Measurements from ENCODE around the gene MPL. TPM values are rescaled to one million over a fixed set of nuclear protein-coding genes. Genes with fewer than 3 reads are reported as not detected.
A peak's percentile ranks its signal among the peaks of the same experiment; 100 is the strongest.

MPL gene
- total and polyA plus RNA-seq, 10 donors = 0.47 to 2.2 (median 1.3) TPM; not detected in 4

DNA sequence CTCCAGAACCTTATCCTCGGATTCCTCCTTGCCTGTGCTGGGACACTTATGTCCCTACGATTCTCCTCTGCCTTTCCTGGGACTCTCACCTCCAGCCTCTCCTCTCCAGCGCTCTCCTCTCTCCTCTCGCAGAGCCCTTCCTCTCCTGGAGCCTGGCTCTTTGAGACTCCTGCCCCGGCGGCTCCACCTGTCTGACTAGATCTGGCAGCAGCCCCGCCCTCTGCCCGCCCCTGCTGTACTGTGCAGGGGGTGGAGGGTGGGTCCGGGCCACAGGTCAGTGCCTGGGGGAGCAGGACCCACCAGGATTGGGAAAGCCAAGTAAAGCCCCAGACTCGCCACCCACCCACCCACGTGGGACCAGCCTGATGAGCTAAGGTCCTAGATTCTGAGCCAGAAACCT lies 28.6 kb downstream of the MPL start:
- 68 to 82% (median 76%) methylated on average over 8 to 11 of the region's 11 CpGs for WGBS, 5 donors
- intact Hi-C loops (cut with DNase I; ENCODE audit: low total_unique reads) = no loop called here
- Histone ChIP-seq H3K36me3 (peaks cover 6 to 45% (median 39%) of the 10 kb centered on the region in 6 donors), H3K4me3 (peak overlapping the region in 5 of 8 donors; percentile 71 to 96 (median 81)), H3K27me3 (replicated peaks in 1 of 7) (no peaks in the 10 kb centered on the region), H3K9me3 (no peaks in the 10 kb centered on the region), H3K4me1 (peaks cover 16 to 84% (median 39%) of the 10 kb centered on the region in 6 donors), H3K27ac (peak overlapping the region in 6 of 8 donors; percentile 38 to 99 (median 98))
- no peak for TF ChIP-seq POLR2A (IDR thresholded peaks at IDR 0.05)
- DNase-seq = peak; percentile 82

DNA sequence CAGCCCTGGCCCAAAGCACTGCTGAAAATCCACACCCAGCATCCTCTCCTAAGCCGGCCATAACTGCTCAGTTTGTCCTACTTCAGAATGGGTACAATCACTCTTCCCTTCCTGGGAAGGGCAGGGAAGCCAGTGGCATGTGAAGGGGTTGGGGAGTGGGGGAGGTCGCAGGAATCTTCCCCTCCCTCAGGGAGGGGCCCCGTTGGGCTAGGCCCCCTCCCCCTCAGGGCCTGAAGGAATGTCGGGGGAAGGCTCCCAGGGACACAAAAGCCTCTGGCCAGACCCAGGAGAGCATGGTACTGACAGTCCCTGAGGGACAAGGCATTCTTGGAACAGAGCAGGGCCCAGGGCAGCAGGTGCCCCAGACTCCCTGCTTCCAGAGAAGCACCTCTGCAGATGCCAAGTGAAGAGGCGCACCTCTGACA lies 29.0 kb downstream of the MPL start:
- no peak for TF ChIP-seq POLR2AphosphoS5 (IDR thresholded peaks at IDR 0.05)
- TF ChIP-seq, protein P1, sequence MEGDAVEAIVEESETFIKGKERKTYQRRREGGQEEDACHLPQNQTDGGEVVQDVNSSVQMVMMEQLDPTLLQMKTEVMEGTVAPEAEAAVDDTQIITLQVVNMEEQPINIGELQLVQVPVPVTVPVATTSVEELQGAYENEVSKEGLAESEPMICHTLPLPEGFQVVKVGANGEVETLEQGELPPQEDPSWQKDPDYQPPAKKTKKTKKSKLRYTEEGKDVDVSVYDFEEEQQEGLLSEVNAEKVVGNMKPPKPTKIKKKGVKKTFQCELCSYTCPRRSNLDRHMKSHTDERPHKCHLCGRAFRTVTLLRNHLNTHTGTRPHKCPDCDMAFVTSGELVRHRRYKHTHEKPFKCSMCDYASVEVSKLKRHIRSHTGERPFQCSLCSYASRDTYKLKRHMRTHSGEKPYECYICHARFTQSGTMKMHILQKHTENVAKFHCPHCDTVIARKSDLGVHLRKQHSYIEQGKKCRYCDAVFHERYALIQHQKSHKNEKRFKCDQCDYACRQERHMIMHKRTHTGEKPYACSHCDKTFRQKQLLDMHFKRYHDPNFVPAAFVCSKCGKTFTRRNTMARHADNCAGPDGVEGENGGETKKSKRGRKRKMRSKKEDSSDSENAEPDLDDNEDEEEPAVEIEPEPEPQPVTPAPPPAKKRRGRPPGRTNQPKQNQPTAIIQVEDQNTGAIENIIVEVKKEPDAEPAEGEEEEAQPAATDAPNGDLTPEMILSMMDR (IDR thresholded peaks at IDR 0.05 in 8 of 11, conservative IDR thresholded peaks at IDR 0.05 in 3 of 11) = no peak
- TF ChIP-seq POLR2A (IDR thresholded peaks at IDR 0.05) = no peak
- H3K27ac ChIP-seq = peak overlapping the region; percentile 92 to 99 (median 98)
- H3K36me3 ChIP-seq = peaks cover 6 to 41% (median 35%) of the 10 kb centered on the region in 6 donors
- no peaks in the 10 kb centered on the region for H3K9me3 ChIP-seq
- H3K27me3 ChIP-seq (replicated peaks in 1 of 7) = no peaks in the 10 kb centered on the region
- DNase-seq = no peak
- WGBS, 5 donors = 14 to 33% (median 25%) methylated on average over 4 to 5 of the region's 5 CpGs
- intact Hi-C loops (cut with DNase I; ENCODE audit: low total_unique reads) = no loop called here
- peak overlapping the region; percentile 69 to 96 (median 80) for H3K4me3 ChIP-seq
- peaks cover 16 to 85% (median 39%) of the 10 kb centered on the region in 6 donors for H3K4me1 ChIP-seq

DNA sequence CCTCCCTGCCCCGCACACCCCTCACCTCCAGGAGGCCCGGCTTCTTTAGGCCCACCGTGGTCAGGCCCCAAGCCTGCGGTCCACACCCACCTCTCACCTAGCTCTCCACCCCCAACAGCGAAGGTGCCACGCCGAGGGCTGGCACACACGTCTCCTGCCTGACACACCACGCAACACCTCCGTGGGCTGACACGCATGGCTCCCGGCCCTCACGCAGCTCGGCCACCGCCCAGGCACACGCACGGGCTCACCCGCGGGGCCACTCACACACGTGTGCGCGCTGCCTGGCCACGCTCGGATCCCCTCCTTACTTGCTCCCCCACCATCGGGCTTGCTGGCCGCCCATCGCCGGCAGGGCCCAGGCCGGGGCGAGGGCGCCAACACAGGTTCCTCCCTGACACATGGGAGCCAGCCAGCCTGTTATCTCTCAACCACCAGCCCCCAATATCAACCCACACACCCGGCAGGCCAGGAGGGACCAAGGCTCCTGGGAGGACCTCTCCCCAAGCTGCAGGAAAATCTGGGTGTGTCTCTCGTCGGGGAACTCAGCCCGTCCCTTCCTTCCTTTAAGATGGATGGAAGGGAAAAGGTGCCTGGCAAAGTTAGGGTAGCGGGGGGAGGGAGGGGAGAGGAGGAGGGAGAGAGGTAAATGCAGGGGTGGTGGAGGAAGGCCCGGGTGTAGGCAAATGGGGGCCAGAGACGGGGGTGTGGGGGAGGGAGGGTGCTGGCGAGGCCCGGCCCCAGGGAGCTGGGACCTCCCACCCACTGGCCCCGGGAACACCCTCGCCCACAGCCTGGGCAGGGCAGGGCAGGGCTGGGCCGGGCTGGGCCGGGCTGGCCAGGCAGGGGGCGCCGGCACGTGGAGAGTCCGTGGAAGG lies 29.6 kb downstream of the MPL start:
- Histone ChIP-seq H3K27ac (peak overlapping the region; percentile 92 to 99 (median 98)), H3K4me3 (peak overlapping the region; percentile 69 to 96 (median 80)), H3K36me3 (peaks cover 6 to 34% (median 31%) of the 10 kb centered on the region in 6 donors), H3K9me3 (no peaks in the 10 kb centered on the region), H3K27me3 (replicated peaks in 1 of 7) (no peaks in the 10 kb centered on the region), H3K4me1 (peaks cover 16 to 85% (median 39%) of the 10 kb centered on the region in 6 donors)
- TF ChIP-seq, protein P1 (IDR thresholded peaks at IDR 0.05 in 8 of 11, conservative IDR thresholded peaks at IDR 0.05 in 3 of 11) = peak in 1 of 11 experiments; percentile 12
- peak in 1 of 3 donors; percentile 55 for TF ChIP-seq POLR2AphosphoS5 (IDR thresholded peaks at IDR 0.05)
- peak in 1 of 3 donors; percentile 43 for TF ChIP-seq POLR2A (IDR thresholded peaks at IDR 0.05)
- 1 to 3% (median 2%) methylated on average over 37 to 48 of the region's 48 CpGs for WGBS, 5 donors
- intact Hi-C loops (cut with DNase I; ENCODE audit: low total_unique reads) = no loop called here
- DNase-seq = peak; percentile 90

DNA sequence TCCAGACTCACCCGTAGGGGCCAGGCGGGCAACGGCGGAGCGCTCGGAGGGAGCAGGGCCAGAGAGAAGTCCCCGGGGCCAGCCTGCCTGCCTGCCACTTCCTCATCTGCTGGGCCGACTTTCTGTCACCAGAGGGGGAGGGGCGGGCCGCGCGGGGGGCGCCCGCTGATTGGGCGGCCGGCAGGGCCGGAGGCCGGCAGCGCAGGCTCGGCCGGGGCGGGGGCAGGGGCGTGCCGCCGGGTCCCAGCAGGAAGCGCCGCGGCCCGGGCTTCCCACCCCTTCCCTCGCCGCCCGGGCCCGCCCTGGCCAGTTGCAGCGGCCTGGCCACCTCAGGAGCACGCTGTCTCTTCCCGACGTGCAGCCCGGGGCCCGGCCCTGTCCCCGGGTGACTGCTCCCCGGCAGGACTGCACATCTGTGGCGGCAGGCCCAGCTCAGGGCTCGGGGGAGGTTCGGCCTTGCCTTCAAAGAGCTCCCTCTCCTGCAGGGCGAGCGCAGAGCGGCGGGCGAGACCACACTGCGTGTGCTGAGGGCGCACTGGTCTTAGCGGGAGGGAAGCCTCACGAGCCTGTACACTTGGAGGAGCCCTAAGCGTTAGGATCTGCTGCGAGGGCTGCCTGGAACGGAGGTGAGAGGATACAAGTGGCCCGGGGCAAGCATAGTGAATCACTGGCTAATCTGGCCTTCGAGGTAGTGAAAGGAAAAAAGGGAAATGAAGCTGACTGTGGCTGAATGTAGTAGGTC lies 30.5 kb downstream of the MPL start, which contains the start of gene ELOVL1:
Gene ELOVL1, minus strand, starts transcription at position 108 of the 742 bp plus-strand sequence. CDS start 2,402 bp downstream, outside the sequence.
- TF ChIP-seq, protein P1 (IDR thresholded peaks at IDR 0.05 in 8 of 11, conservative IDR thresholded peaks at IDR 0.05 in 3 of 11) = peak in 5 of 11 experiments; percentile 9 to 28 (median 16)
- TF ChIP-seq POLR2A (IDR thresholded peaks at IDR 0.05) (peak; percentile 19 to 70 (median 33)), POLR2AphosphoS5 (IDR thresholded peaks at IDR 0.05) (peak; percentile 86 to 92 (median 90))
- H3K27ac ChIP-seq = peak within 1 kb of the TSS; percentile 92 to 99 (median 98)
- peaks cover 6 to 34% (median 23%) of the 10 kb centered on the region in 6 donors for H3K36me3 ChIP-seq
- intact Hi-C loops (cut with DNase I; ENCODE audit: low total_unique reads) = no loop called here
- no peaks in the 10 kb centered on the region for H3K9me3 ChIP-seq
- no peaks in the 10 kb centered on the region for H3K27me3 ChIP-seq (replicated peaks in 1 of 7)
- 0 to 1% (median 0%) methylated on average over 22 to 58 of the region's 58 CpGs for WGBS, 5 donors
- peak within 1 kb of the TSS; percentile 69 to 96 (median 80) for H3K4me3 ChIP-seq
- H3K4me1 ChIP-seq = peaks cover 16 to 83% (median 39%) of the 10 kb centered on the region in 6 donors
- peak; percentile 99 for DNase-seq

Measured in spleen (tissue), 11 donors.